Measurements from ENCODE around the gene MMP23B.
"Not testable (repeated sequence)": the region's sequence is repeated elsewhere in the genome, so short reads cannot be mapped to it uniquely, and the experiment has no call there.

MMP23B gene

GRCh38 chr1:1648265-1648664 lies 16.3 kb downstream of the MMP23B start:
- peaks cover 29% of the 10 kb centered on the region for H3K36me3 ChIP-seq (ENCODE audit: control insufficient read depth, insufficient read depth, low read length)
- not testable (repeated sequence) for H3K27me3 ChIP-seq (replicated peaks; ENCODE audit: control insufficient read depth, insufficient read depth, low read length, poor library complexity, severe bottlenecking); H3K4me3 ChIP-seq (ENCODE audit: insufficient read depth, low read depth, low read length, poor library complexity, severe bottlenecking); H3K9me3 ChIP-seq (ENCODE audit: control insufficient read depth, low read length); DNase-seq; H3K27ac ChIP-seq (ENCODE audit: insufficient read depth, low read length, poor library complexity, severe bottlenecking); H3K4me1 ChIP-seq (ENCODE audit: control insufficient read depth, insufficient read depth, low read length, poor library complexity, severe bottlenecking)

- not testable (repeated sequence) for H3K9me3 ChIP-seq (ENCODE audit: control insufficient read depth, low read length); H3K27me3 ChIP-seq (replicated peaks; ENCODE audit: control insufficient read depth, insufficient read depth, low read length, poor library complexity, severe bottlenecking); H3K4me1 ChIP-seq (ENCODE audit: control insufficient read depth, insufficient read depth, low read length, poor library complexity, severe bottlenecking)
- peaks cover 27% of the 10 kb centered on the region for H3K36me3 ChIP-seq (ENCODE audit: control insufficient read depth, insufficient read depth, low read length)
- peak; percentile 95 to 97 (median 95) for DNase-seq
- peak within 1 kb of the TSS; percentile 77 for H3K4me3 ChIP-seq (ENCODE audit: insufficient read depth, low read depth, low read length, poor library complexity, severe bottlenecking)
- H3K27ac ChIP-seq (ENCODE audit: insufficient read depth, low read length, poor library complexity, severe bottlenecking), result peak within 1 kb of the TSS; percentile 74
Measured at GRCh38 chr1:1658583-1659549, 26.9 kb downstream of the MMP23B start, which contains the start of gene CDK11B. Gene CDK11B (minus strand): TSS chr1:1659004. CDS start chr1:1657485, 1,519 bp downstream.

DNA sequence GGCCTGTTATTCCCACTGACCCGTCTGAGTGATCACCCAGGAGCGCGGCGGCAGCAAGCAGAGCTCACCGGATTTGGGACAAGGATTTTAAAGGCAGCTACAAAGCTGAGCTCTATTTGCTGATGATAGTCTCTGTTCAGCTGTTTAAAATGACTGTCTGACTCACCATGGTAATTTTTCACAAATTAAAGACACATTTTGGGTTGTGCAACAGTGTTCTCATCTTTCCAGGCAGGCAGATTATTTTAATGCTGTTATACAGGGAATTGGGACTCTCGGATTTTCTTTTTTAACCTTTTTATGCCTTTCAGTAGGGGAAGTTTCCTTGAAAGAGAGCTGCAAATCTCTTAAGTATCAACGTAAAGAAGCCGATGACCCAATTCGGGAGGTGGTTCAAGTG lies 30.4 kb downstream of the MMP23B start:
- DNase-seq; H3K9me3 ChIP-seq (ENCODE audit: control insufficient read depth, low read length); H3K27me3 ChIP-seq (replicated peaks; ENCODE audit: control insufficient read depth, insufficient read depth, low read length, poor library complexity, severe bottlenecking); H3K4me3 ChIP-seq (ENCODE audit: insufficient read depth, low read depth, low read length, poor library complexity, severe bottlenecking); H3K27ac ChIP-seq (ENCODE audit: insufficient read depth, low read length, poor library complexity, severe bottlenecking); H3K4me1 ChIP-seq (ENCODE audit: control insufficient read depth, insufficient read depth, low read length, poor library complexity, severe bottlenecking): not testable (repeated sequence)
- H3K36me3 ChIP-seq (ENCODE audit: control insufficient read depth, insufficient read depth, low read length), result peaks cover 19% of the 10 kb centered on the region

DNA sequence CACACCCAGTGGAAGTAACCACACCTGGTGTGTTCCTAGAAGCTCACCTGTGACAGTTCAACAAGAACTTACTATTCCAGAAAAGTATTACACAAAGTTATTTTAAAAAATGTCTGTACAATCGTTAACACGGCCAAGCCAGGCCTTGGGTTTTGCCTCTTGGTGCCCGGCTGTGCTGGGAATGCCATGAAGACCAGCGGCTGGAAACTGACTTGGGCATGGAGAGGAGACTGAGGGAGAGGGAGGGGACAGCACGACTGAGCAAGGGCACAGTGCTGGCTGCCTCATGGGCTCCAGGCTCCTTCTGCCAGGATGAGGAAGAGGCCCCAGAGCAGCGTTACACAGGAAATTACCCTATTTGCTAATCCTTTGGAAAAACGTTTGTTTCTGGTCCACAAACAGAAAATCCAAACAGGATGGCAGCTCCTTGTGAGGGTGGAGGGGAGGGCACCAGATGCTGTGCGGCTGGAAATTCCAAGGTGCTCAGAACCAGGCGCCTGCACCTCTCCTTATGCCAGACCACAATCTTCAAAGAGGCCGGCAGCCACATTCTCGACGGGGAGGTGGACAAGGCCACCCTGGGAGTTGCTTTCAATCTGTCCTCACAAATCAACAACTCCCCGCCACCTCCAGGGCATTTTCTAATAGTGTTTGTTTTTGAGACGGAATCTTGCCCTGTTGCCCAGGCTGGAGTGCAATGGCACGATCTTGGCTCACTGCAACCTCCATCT lies 31.0 kb downstream of the MMP23B start:
- DNase-seq; H3K27me3 ChIP-seq (replicated peaks; ENCODE audit: control insufficient read depth, insufficient read depth, low read length, poor library complexity, severe bottlenecking); H3K9me3 ChIP-seq (ENCODE audit: control insufficient read depth, low read length); H3K4me1 ChIP-seq (ENCODE audit: control insufficient read depth, insufficient read depth, low read length, poor library complexity, severe bottlenecking); H3K4me3 ChIP-seq (ENCODE audit: insufficient read depth, low read depth, low read length, poor library complexity, severe bottlenecking): not testable (repeated sequence)
- Histone ChIP-seq H3K36me3 (ENCODE audit: control insufficient read depth, insufficient read depth, low read length) (peaks cover 19% of the 10 kb centered on the region), H3K27ac (ENCODE audit: insufficient read depth, low read length, poor library complexity, severe bottlenecking) (peak overlapping the region; percentile 4)

DNA sequence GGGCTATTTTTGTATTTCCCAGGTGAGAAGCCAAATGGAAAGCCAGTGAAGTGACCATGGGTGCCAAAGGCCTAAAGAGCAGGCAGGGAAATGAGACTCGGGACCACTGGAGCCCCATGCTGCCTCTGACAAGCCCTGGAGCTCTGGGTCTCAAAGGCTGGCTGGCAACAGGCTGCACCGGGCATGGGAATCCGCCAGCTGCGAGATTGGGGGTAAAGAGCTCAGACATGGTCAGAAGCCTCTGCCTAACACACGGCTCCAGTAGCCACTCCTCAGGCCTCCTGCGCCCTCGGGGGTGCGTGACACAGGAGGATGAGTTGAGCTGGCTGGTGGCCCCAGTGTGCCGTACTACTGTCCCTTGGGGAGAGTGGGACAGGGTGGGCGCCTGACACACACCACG lies 32.3 kb downstream of the MMP23B start:
- H3K4me1 ChIP-seq (ENCODE audit: control insufficient read depth, insufficient read depth, low read length, poor library complexity, severe bottlenecking); H3K27me3 ChIP-seq (replicated peaks; ENCODE audit: control insufficient read depth, insufficient read depth, low read length, poor library complexity, severe bottlenecking); H3K27ac ChIP-seq (ENCODE audit: insufficient read depth, low read length, poor library complexity, severe bottlenecking); DNase-seq; H3K4me3 ChIP-seq (ENCODE audit: insufficient read depth, low read depth, low read length, poor library complexity, severe bottlenecking); H3K9me3 ChIP-seq (ENCODE audit: control insufficient read depth, low read length): not testable (repeated sequence)
- peaks cover 20% of the 10 kb centered on the region for H3K36me3 ChIP-seq (ENCODE audit: control insufficient read depth, insufficient read depth, low read length)

DNA sequence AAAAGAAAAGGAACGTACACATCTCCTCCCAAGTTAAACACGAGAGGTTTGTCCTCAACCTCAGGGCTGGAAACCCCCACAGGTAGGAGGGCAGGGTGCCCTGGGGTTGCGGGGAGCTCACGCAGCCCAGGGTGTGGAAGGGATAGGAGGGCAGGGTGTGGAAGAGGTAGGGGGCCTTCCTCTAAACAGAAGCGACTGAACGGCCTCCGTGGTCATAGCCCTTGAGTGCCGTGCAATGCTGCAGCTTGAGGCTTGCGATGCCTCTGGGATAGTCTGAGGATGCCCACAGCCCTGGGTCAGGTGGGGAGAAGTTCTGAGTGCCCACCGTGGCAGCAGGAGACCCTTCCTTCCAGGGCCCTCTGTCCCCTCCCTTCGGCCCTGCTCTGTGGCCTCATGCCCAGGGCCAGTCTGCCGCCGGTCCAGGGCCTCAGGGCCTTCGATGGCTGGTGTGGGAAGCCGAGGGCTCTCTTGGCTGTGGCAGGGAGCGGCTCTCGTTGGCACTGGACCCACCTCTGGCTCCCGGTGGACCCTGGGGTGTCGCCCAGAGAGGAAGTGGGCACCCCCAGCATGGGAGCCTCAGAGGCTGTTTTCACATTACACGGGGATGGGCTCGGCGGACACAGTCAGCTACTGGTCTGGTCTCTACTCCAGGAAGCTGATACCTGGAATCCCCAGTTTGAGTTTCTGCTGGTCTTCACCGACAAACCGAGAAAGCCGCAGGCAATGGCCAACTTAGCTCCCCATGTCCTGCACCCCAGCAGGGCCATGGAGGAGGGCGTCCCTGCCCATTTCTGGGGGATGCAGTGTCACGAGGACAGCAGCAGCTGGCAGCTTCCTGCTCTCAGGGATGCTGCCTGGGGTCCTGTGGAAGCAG lies 33.2 kb downstream of the MMP23B start:
- H3K4me1 ChIP-seq (ENCODE audit: control insufficient read depth, insufficient read depth, low read length, poor library complexity, severe bottlenecking), result peaks cover 4% of the 10 kb centered on the region
- H3K27ac ChIP-seq (ENCODE audit: insufficient read depth, low read length, poor library complexity, severe bottlenecking), result no peak overlapping the region
- H3K27me3 ChIP-seq (replicated peaks; ENCODE audit: control insufficient read depth, insufficient read depth, low read length, poor library complexity, severe bottlenecking), result no peaks in the 10 kb centered on the region
- DNase-seq, result no peak
- H3K36me3 ChIP-seq (ENCODE audit: control insufficient read depth, insufficient read depth, low read length), result peaks cover 26% of the 10 kb centered on the region
- H3K4me3 ChIP-seq (ENCODE audit: insufficient read depth, low read depth, low read length, poor library complexity, severe bottlenecking), result no peak overlapping the region
- no peaks in the 10 kb centered on the region for H3K9me3 ChIP-seq (ENCODE audit: control insufficient read depth, low read length)

DNA sequence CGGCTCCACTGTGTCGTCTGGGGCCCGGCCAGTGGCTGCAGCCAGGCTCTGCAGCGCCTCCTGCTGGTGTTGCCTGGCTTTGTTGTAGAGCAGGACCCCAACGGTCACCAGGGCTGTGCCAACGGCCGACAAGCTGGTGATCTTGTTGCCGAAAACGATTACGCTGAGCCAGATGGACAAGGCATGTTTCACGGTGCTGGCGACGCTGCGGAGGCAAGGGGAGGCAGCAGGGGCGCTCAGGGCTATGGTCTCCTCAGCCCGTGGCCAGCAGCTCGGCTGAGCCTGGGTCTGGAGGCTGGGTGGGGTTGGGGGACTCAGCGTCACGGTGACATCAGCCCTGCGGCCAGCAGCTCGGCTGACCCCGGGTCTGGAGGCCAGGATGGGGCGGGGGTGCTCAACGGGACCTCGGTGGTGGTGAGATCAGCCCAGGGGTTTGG lies 33.9 kb downstream of the MMP23B start:
- Histone ChIP-seq H3K4me3 (ENCODE audit: insufficient read depth, low read depth, low read length, poor library complexity, severe bottlenecking) (no peak overlapping the region), H3K9me3 (ENCODE audit: control insufficient read depth, low read length) (no peaks in the 10 kb centered on the region), H3K27me3 (replicated peaks; ENCODE audit: control insufficient read depth, insufficient read depth, low read length, poor library complexity, severe bottlenecking) (no peaks in the 10 kb centered on the region), H3K27ac (ENCODE audit: insufficient read depth, low read length, poor library complexity, severe bottlenecking) (no peak overlapping the region), H3K36me3 (ENCODE audit: control insufficient read depth, insufficient read depth, low read length) (peaks cover 30% of the 10 kb centered on the region), H3K4me1 (ENCODE audit: control insufficient read depth, insufficient read depth, low read length, poor library complexity, severe bottlenecking) (peaks cover 4% of the 10 kb centered on the region)
- DNase-seq, result no peak

DNA sequence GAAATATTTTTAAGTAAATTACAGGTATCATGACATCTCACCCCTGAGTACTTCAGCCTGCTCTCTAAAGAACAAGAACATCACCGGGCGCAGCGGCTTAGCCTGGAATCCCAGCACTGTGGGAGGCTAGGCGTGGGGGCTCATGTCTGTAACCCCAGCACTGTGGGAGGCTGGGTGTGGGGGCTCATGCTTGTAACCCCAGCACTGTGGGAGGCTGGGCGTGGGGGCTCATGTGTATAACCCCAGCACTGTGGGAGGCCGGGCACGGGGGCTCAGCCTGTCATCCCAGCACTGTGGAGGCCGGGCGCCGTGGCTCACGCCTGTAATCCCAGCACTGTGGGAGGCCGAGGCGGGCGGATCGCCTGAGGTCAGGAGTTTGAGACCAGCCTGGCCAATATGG lies 34.6 kb downstream of the MMP23B start:
- Histone ChIP-seq H3K36me3 (ENCODE audit: control insufficient read depth, insufficient read depth, low read length) (peaks cover 36% of the 10 kb centered on the region), H3K4me3 (ENCODE audit: insufficient read depth, low read depth, low read length, poor library complexity, severe bottlenecking) (no peak overlapping the region), H3K9me3 (ENCODE audit: control insufficient read depth, low read length) (no peaks in the 10 kb centered on the region), H3K4me1 (ENCODE audit: control insufficient read depth, insufficient read depth, low read length, poor library complexity, severe bottlenecking) (peaks cover 4% of the 10 kb centered on the region), H3K27me3 (replicated peaks; ENCODE audit: control insufficient read depth, insufficient read depth, low read length, poor library complexity, severe bottlenecking) (no peaks in the 10 kb centered on the region), H3K27ac (ENCODE audit: insufficient read depth, low read length, poor library complexity, severe bottlenecking) (no peak overlapping the region)
- no peak for DNase-seq

GRCh38 chr1:1669468-1670440 lies 37.8 kb downstream of the MMP23B start:
- peaks cover 46% of the 10 kb centered on the region for H3K36me3 ChIP-seq (ENCODE audit: control insufficient read depth, insufficient read depth, low read length)
- DNase-seq, result no peak

More at GRCh38 chr1:1669468-1670440, 37.8 kb downstream of the MMP23B start:
- Histone ChIP-seq H3K27ac (ENCODE audit: insufficient read depth, low read length, poor library complexity, severe bottlenecking) (no peak overlapping the region), H3K4me3 (ENCODE audit: insufficient read depth, low read depth, low read length, poor library complexity, severe bottlenecking) (no peak overlapping the region), H3K9me3 (ENCODE audit: control insufficient read depth, low read length) (no peaks in the 10 kb centered on the region), H3K27me3 (replicated peaks; ENCODE audit: control insufficient read depth, insufficient read depth, low read length, poor library complexity, severe bottlenecking) (no peaks in the 10 kb centered on the region), H3K4me1 (ENCODE audit: control insufficient read depth, insufficient read depth, low read length, poor library complexity, severe bottlenecking) (no peaks in the 10 kb centered on the region)
